ENCODE results near the gene PXT1.

GRCh38 chr6:36350082-36350481 is 92.6 kb downstream of the PXT1 start:
- TF ChIP-seq CTCF (IDR thresholded peaks at IDR 0.05; ENCODE audit: low read depth, low read length) (no peak), EZH2phosphoT487 (IDR thresholded peaks at IDR 0.05; ENCODE audit: low read depth) (no peak)
